Endothelial cell (in vitro differentiated cells): ENCODE measurements around the gene PLA2G4A. TPM values are rescaled to one million over a fixed set of nuclear protein-coding genes. Genes with fewer than 3 reads are reported as not detected.
A peak's percentile ranks its signal among the peaks of the same experiment; 100 is the strongest.

Experiments
- DNase-seq: peaks from one replicate; pipeline ENCODE4 v3.0.0; 2021; ENCODE audit warnings: low spot score
- H3K27ac Mint-ChIP-seq: one replicate; pipeline ENCODE4 v1.8.0; 2021; ENCODE audit warnings: mixed read lengths, inconsistent platforms; ENCODE audit not compliant: unreplicated experiment
- H3K27me3 Mint-ChIP-seq: one replicate; pipeline ENCODE4 v1.8.0; 2021; ENCODE audit warnings: mild to moderate bottlenecking, moderate library complexity, mixed read lengths, inconsistent platforms; ENCODE audit not compliant: unreplicated experiment
- H3K36me3 Mint-ChIP-seq: one replicate; pipeline ENCODE4 v1.8.0; 2021; ENCODE audit warnings: mild to moderate bottlenecking, low read depth, mixed read lengths, inconsistent platforms; ENCODE audit not compliant: unreplicated experiment
- H3K4me1 Mint-ChIP-seq: one replicate; pipeline ENCODE4 v1.8.0; 2021; ENCODE audit warnings: mild to moderate bottlenecking, mixed read lengths, inconsistent platforms; ENCODE audit not compliant: unreplicated experiment
- H3K4me3 Mint-ChIP-seq: one replicate; pipeline ENCODE4 v1.8.0; 2021; ENCODE audit warnings: mild to moderate bottlenecking, mixed read lengths, inconsistent platforms; ENCODE audit not compliant: unreplicated experiment
- H3K9me3 Mint-ChIP-seq: one replicate; pipeline ENCODE4 v1.8.0; 2021; ENCODE audit warnings: mixed read lengths, inconsistent platforms; ENCODE audit not compliant: unreplicated experiment
- total RNA-seq: library from RNA; stranded (reverse); fragmentation: NEBNext Ultra II Directional; extraction: Animal tissue kit (Norgen Biotek cat#: 25700); gene quantifications from one replicate; pipeline ENCODE4 v1.2.1, GENCODE V29; 2021; ENCODE audit not compliant: unreplicated experiment
- TF ChIP-seq, protein P1 (sequence below): fragments of 200-600 bp; sonication (generic); IDR thresholded peaks from one replicate; pipeline ENCODE4 v1.5.0; 2021; ENCODE audit warnings: antibody characterized with exemption; ENCODE audit not compliant: unreplicated experiment

The PLA2G4A gene
- total RNA-seq, 1 donor from 2014 or later, result 12.2 TPM

DNA sequence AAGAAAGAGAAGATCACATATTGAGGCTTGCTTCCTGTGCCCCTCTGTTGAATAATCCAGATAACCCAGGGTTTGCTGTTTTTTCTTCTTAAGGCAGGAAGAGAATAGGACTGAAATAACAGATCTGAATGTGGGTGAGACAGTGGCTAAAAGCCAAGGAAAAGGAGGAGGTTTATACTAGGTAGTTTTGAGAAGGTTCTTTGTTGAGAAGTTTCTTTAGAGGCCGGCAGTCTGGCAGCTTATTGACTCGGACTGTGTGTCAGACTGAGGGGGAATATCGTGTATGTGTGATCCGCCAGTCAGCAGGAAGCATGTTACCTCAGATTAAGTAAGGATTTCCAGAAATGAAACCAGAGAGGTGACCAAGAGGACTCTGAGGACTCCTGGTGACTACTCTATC is 119.8 kb downstream of the PLA2G4A start:
- TF ChIP-seq, protein P1, sequence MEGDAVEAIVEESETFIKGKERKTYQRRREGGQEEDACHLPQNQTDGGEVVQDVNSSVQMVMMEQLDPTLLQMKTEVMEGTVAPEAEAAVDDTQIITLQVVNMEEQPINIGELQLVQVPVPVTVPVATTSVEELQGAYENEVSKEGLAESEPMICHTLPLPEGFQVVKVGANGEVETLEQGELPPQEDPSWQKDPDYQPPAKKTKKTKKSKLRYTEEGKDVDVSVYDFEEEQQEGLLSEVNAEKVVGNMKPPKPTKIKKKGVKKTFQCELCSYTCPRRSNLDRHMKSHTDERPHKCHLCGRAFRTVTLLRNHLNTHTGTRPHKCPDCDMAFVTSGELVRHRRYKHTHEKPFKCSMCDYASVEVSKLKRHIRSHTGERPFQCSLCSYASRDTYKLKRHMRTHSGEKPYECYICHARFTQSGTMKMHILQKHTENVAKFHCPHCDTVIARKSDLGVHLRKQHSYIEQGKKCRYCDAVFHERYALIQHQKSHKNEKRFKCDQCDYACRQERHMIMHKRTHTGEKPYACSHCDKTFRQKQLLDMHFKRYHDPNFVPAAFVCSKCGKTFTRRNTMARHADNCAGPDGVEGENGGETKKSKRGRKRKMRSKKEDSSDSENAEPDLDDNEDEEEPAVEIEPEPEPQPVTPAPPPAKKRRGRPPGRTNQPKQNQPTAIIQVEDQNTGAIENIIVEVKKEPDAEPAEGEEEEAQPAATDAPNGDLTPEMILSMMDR, result no peak
- Mint-ChIP-seq H3K27ac (peak overlapping the region; percentile 97), H3K36me3 (no peaks in the 10 kb centered on the region)

DNA sequence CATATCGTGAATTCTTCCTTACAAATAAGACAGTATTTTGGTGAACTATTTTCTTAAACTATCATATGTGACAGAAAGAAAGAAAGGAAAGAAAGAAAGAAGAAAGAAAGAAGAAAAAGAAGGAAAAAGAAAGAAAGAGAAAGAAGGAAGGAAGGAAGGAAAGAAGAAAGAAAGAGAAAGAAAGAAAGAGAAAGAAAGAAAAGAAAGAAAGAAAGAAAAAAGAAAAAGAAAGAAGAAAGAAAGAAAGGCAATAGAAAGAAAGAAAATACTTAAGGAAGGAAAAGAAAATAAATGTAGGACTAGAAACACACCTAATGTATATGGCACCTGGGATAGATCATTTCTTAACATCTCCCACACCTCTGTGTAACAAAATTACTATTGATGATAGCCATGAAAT is 120.4 kb downstream of the PLA2G4A start:
- H3K36me3 Mint-ChIP-seq, result no peaks in the 10 kb centered on the region
- peaks cover 38% of the 10 kb centered on the region for H3K4me1 Mint-ChIP-seq
- H3K9me3 Mint-ChIP-seq, result no peaks in the 10 kb centered on the region
- H3K27ac Mint-ChIP-seq, result peak overlapping the region; percentile 97
- no peak overlapping the region for H3K4me3 Mint-ChIP-seq
- TF ChIP-seq, protein P1, result no peak
- no peak for DNase-seq
- H3K27me3 Mint-ChIP-seq, result peaks cover 2% of the 10 kb centered on the region

More for the DNA sequence above, 119.8 kb downstream of the PLA2G4A start:
- Mint-ChIP-seq H3K9me3 (no peaks in the 10 kb centered on the region), H3K4me1 (peaks cover 44% of the 10 kb centered on the region), H3K27me3 (peaks cover 2% of the 10 kb centered on the region), H3K4me3 (peak overlapping the region; percentile 22)
- DNase-seq, result peak; percentile 21

DNA sequence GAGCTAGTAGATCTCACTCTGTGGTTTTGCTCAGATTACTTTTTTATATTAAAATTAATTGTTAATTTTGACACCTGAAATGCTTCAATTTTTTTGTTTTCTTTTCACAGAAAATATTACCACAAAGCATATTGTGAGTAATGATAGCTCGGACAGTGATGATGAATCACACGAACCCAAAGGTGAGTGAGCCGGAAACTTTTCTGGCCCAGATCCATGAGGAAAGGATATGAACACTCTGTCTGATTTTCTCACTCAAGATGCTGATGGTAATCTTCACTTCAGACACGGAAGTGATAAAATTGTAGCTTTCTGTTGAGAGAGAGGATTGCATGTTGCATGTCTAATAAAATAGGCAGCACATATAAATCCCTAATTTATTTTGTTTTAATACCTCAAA is 121.8 kb downstream of the PLA2G4A start:
- Mint-ChIP-seq H3K27me3 (no peaks in the 10 kb centered on the region), H3K9me3 (no peaks in the 10 kb centered on the region), H3K27ac (no peak overlapping the region), H3K4me3 (no peak overlapping the region), H3K36me3 (no peaks in the 10 kb centered on the region), H3K4me1 (peaks cover 27% of the 10 kb centered on the region)
- DNase-seq, result no peak
- TF ChIP-seq, protein P1, result no peak

DNA sequence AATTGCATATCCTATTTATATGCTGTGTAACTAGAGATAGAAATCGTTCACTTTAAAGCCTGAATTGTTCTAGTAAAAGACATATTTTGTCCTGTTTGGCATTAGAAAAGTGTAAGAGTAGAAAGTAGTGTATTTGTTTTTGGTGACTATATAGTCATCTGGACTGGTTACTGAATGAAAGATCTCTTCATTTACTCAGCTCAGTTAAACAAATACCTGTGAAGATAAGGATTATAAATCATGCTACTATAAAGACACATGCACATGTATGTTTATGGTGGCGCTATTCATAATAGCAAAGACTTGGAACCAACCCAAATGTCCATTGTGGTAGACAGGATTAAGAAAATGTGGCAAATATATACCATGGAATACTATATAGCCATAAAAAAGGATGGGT is 125.1 kb downstream of the PLA2G4A start:
- TF ChIP-seq, protein P1, result no peak
- Mint-ChIP-seq H3K27me3 (no peaks in the 10 kb centered on the region), H3K4me3 (no peak overlapping the region), H3K36me3 (peaks cover 3% of the 10 kb centered on the region), H3K9me3 (no peaks in the 10 kb centered on the region), H3K27ac (no peak overlapping the region), H3K4me1 (peaks cover 7% of the 10 kb centered on the region)
- DNase-seq, result no peak

DNA sequence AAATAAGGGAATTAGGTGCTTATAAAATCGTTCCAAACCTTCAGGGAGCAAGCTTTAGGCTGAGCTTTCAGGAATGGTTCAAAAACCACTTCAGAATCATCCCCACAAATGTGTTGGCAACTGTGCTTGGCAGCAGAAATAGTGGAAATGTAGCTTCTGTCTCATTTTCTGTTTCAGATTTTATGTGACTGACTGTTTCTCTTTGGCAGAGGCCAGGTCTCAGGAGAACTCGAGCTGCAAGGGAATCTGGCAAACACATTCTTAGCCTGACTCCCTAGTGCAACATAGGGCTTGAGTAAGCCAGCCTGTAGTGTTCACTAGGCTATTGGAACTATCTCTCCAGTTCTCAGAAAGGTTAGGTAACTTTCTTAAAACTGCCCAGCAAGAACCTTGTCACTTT is 128.6 kb downstream of the PLA2G4A start:
- TF ChIP-seq, protein P1, result no peak
- peaks cover 3% of the 10 kb centered on the region for H3K36me3 Mint-ChIP-seq

More for the DNA sequence above, 128.6 kb downstream of the PLA2G4A start:
- H3K9me3 Mint-ChIP-seq, result no peaks in the 10 kb centered on the region
- H3K27me3 Mint-ChIP-seq, result no peaks in the 10 kb centered on the region
- H3K4me1 Mint-ChIP-seq, result peaks cover 3% of the 10 kb centered on the region
- H3K4me3 Mint-ChIP-seq, result no peak overlapping the region
- no peak overlapping the region for H3K27ac Mint-ChIP-seq
- no peak for DNase-seq
